Choroid plexus epithelial cell (primary cell): ENCODE results near the gene DEAF1.

ENCODE experiments used
- DNase-seq: peaks from one replicate; pipeline ENCODE4 v3.0.0-alpha.2; 2010; ENCODE audit warnings: low read depth
- H3K4me3 ChIP-seq: 2 replicates; pipeline ENCODE4 v1.5.1; 2011; ENCODE audit warnings: low read depth, mild to moderate bottlenecking, control low read depth, low read length, moderate library complexity
- TF ChIP-seq, protein P1 (sequence below): conservative IDR thresholded peaks from 2 replicates; pipeline ENCODE4 v1.5.1; 2011; ENCODE audit warnings: low read depth, mild to moderate bottlenecking, control low read depth, inconsistent platforms, low read length, moderate library complexity

The DEAF1 gene

GRCh38 chr11:623999-624704, 70.9 kb downstream of the DEAF1 start:
- TF ChIP-seq, protein P1, sequence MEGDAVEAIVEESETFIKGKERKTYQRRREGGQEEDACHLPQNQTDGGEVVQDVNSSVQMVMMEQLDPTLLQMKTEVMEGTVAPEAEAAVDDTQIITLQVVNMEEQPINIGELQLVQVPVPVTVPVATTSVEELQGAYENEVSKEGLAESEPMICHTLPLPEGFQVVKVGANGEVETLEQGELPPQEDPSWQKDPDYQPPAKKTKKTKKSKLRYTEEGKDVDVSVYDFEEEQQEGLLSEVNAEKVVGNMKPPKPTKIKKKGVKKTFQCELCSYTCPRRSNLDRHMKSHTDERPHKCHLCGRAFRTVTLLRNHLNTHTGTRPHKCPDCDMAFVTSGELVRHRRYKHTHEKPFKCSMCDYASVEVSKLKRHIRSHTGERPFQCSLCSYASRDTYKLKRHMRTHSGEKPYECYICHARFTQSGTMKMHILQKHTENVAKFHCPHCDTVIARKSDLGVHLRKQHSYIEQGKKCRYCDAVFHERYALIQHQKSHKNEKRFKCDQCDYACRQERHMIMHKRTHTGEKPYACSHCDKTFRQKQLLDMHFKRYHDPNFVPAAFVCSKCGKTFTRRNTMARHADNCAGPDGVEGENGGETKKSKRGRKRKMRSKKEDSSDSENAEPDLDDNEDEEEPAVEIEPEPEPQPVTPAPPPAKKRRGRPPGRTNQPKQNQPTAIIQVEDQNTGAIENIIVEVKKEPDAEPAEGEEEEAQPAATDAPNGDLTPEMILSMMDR = no peak
- no peak overlapping the region for H3K4me3 ChIP-seq
- DNase-seq = no peak

- H3K4me3 ChIP-seq = no peak overlapping the region
- DNase-seq = no peak
- TF ChIP-seq, protein P1 = no peak
Observed at GRCh38 chr11:623349-623869, 71.6 kb downstream of the DEAF1 start.

DNA sequence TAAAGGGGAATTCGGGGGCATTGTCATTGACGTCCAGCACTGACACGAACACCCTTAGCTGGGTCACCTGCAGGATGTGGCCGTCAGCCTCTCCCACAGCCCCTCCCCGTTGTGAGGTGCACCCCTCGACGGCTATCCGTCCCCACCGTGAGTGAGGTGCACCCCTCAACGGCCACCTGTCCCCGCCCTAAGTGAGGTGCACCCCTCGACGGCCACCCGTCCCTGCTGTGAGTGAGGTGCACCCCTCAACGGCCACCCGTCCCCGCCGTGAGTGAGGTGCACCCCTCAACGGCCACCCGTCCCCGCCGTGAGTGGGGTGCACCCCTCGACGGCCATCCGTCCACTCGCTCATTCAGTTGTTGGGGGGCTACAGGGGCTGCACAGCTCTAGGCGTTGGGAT, 73.2 kb downstream of the DEAF1 start:
- TF ChIP-seq, protein P1 = no peak
- no peak for DNase-seq
- H3K4me3 ChIP-seq = no peak overlapping the region

DNA sequence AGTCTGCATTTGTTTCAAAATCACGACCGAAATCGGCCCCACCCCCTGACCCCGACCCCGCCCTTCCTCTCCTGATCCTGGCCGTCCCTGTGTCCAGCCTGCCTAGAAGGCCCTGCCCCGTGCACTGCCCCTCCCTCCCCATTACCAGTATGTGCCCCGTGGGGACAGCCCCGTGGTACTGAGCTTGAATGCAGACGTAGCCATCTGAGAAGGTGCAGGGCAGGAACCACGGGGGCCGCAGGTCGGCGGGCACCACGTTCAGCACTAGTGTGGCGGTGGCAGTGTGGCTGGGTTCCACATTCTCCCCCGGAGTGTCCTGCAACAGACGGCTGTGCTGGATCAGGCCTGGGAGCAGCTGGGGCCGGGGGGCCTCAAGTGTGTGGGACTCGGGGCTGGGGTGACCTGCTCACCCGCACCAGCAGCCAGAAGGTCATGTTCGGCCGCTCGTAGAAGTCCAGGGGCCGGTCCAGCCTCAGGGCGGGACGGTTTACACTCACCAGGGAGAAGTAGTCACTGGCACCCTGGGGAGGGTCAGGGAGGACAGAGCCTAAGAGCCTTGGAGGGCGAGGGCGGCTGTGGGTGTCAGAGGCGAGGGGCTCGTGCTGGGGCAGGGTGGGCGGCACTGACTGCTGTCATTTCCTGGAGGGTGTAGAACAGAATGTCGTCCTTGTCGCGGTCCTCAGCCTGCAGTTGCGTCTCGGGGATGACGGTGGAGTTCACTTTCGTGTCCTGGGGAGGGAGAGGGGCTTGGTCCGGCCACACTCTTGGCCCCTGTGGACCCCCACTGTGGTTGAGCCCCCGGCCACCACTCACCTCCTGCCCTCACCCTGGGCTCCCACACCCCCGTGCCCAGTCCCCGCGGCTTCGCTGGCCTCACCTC, 73.8 kb downstream of the DEAF1 start:
- DNase-seq = no peak
- TF ChIP-seq, protein P1 = no peak
- H3K4me3 ChIP-seq = no peak overlapping the region

GRCh38 chr11:620201-620600, 74.8 kb downstream of the DEAF1 start:
- H3K4me3 ChIP-seq = no peak overlapping the region
- DNase-seq = no peak
- TF ChIP-seq, protein P1 = no peak

GRCh38 chr11:619628-620050, 75.4 kb downstream of the DEAF1 start:
- TF ChIP-seq, protein P1 = no peak
- no peak for DNase-seq
- no peak overlapping the region for H3K4me3 ChIP-seq
